Small intestine (tissue), 7 donors: Measurements from ENCODE around the gene PLEKHA6. TPM values are rescaled to one million over a fixed set of nuclear protein-coding genes. Genes with fewer than 3 reads are reported as not detected.

Experiments used
- DNase-seq, 2 donors: peaks; one replicate each; pipeline versions ENCODE4 v3.0.0 to v3.0.0-alpha.2; 2013
- FAIRE-seq: peaks from 2 replicates; lab custom pipeline; 2012; peaks lifted over from hg19 to GRCh38; lab: Jason Lieb, UNC
- H3K27ac ChIP-seq, 3 donors: one replicate each; pipeline ENCODE4 v1.5.1; 2013; ENCODE audit warnings: low read length in 2 of 3, mild to moderate bottlenecking in 2 of 3, control low read depth in 1 of 3, inconsistent platforms in 1 of 3, low read depth in 1 of 3, moderate library complexity in 1 of 3
- H3K27me3 ChIP-seq, 3 donors: one replicate each; pipeline ENCODE4 v1.6.1; 2013; ENCODE audit warnings: low read length in 3 of 3, inconsistent platforms in 1 of 3; ENCODE audit not compliant: control insufficient read depth in 3 of 3, insufficient read depth in 3 of 3
- H3K36me3 ChIP-seq, 3 donors: one replicate each; pipeline ENCODE4 v1.6.1; 2013; ENCODE audit warnings: low read length in 3 of 3, inconsistent platforms in 1 of 3, low read depth in 1 of 3, mild to moderate bottlenecking in 1 of 3, moderate library complexity in 1 of 3; ENCODE audit not compliant: control insufficient read depth in 3 of 3, insufficient read depth in 2 of 3
- H3K4me1 ChIP-seq, 3 donors: one replicate each; pipeline ENCODE4 v1.6.1; 2013; ENCODE audit warnings: low read length in 2 of 3, inconsistent platforms in 1 of 3, low read depth in 1 of 3, mild to moderate bottlenecking in 1 of 3, moderate library complexity in 1 of 3; ENCODE audit not compliant: control insufficient read depth in 3 of 3, insufficient read depth in 2 of 3
- H3K4me3 ChIP-seq, 3 donors: one replicate each; pipeline ENCODE4 v1.5.1; 2013; ENCODE audit warnings: low read length in 3 of 3, control low read depth in 1 of 3, inconsistent platforms in 1 of 3, low read depth in 1 of 3, mild to moderate bottlenecking in 1 of 3, moderate library complexity in 1 of 3
- H3K9me3 ChIP-seq, 2 donors: one replicate each; pipeline ENCODE4 v1.6.1; 2013; ENCODE audit warnings: low read depth in 1 of 2, low read length in 1 of 2; ENCODE audit not compliant: control insufficient read depth in 2 of 2, insufficient read depth in 1 of 2
- WGBS, 3 donors: extraction: QIAGEN DNeasy Blood & Tissue Kit; methylation state at CpG; one replicate each; pipeline ENCODE4 v1.1.7; 2013; 5-methylcytosine and 5-hydroxymethylcytosine counted together
- polyA plus RNA-seq, 4 donors: library from polyadenylated mRNA; stranded (reverse) in 3 of 4; unstranded in 1 of 4; fragments of 200-250 nt in 3 of 4; fragments of 120-200 nt in 1 of 4; gene quantifications; one replicate each; pipeline versions ENCODE4 v1.2.1 to v1.2.3, GENCODE V29; 2013
- donor health status: healthy with polysubstance abuse.
- donor health status: control.
- donor health status: control.
- donor health status: Bipolar disorder and iron deficiency.
- donor health status: healthy.

The PLEKHA6 gene
- polyA plus RNA-seq, 4 donors, result 27.4 to 58.0 (median 38.3) TPM

DNA sequence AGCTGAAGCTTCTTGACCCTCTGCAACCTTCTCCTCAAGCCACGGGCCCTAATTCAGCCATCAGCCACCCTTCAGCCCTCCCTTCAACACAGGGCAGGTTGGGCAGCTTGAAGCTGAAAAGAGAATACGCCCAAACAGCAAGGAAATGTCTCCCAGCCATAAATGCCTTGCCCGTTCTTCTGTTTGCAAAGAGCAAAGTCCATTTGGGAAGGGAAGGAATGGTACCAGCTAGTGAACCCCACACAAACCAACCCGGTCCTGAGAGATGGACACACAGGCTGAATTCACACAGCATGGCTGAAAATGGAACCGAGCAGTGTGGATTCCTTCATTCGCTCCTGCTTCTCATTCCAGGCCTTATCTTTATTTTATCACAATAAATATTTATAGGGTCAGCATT is 11.5 kb downstream of the PLEKHA6 start:
- 7 to 49% (median 29%) methylated on average over 6 of the region's 6 CpGs for whole genome bisulfite sequencing, 3 donors
- Histone ChIP-seq H3K4me3 (no peak overlapping the region), H3K27me3 (no peaks in the 10 kb centered on the region), H3K9me3 (no peaks in the 10 kb centered on the region), H3K27ac (peak overlapping the region; percentile 58 to 70 (median 69)), H3K36me3 (peaks cover 0 to 33% (median 0%) of the 10 kb centered on the region in 3 donors), H3K4me1 (peaks cover 6 to 52% (median 10%) of the 10 kb centered on the region in 3 donors)
- DNase-seq, result peak; percentile 83 to 91
- no peak for FAIRE-seq

DNA sequence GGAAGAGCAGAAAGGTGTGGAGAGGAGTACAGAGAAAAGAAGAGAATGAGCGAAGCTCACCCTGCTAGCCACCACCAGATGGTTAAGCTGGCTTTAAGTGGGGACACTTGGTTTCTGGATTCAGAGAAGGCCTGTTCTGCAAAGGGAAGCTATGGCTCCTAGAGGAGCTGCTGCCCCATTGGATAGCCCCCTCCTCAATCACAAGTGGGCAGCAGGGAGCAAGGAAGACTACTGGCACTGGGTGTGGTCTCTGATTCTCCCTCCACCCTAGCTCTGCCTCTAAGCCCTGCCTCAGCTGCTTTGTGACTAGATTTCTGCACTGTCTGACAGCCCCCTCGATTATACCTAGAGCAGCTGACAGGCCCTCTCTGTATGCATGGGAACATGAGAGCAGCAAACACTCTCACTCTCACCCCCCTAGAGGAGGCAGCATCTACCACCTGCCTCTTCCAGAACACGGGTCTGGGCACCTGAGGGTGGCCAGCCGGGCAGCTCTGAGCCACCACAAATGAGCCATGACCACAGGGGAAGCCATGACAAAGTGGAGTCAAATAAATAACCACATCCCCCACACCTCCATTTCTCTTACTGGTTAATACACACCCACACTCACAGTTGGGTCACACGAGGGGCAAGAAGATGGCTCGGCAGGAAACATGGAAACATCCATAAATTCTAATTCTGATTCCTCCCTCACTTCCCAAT is 13.6 kb downstream of the PLEKHA6 start:
- WGBS, 3 donors, result 71 to 81% (median 76%) methylated on average over 6 of the region's 6 CpGs
- no peaks in the 10 kb centered on the region for H3K9me3 ChIP-seq
- FAIRE-seq (no peak), DNase-seq (no peak)
- H3K27me3 ChIP-seq, result no peaks in the 10 kb centered on the region
- H3K4me1 ChIP-seq, result peaks cover 8 to 54% (median 11%) of the 10 kb centered on the region in 3 donors
- no peak overlapping the region for H3K4me3 ChIP-seq
- peak overlapping the region in 1 of 3 donors; percentile 38 for H3K27ac ChIP-seq
- peaks cover 0 to 34% (median 0%) of the 10 kb centered on the region in 3 donors for H3K36me3 ChIP-seq

DNA sequence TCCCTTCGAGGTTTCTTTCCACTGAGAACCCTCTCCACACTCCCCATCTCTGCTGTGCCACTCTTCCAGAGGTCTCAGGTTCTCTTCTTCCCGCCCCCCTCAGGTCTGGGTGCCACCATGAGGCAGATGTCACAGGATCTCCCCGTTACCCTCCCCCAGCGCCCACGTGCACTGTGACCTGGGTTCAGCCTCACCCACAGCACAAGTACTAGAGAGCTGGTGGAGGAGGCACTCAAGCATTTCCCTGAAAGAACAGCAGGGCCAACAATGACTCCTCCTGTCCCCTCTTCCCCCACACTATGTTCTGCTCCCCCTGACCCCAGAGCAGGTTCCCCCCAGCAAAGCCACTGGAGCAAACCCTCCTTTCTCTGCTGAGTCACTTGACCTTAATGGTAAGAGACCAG is 14.3 kb downstream of the PLEKHA6 start:
- FAIRE-seq, result no peak
- H3K27ac ChIP-seq, result peak overlapping the region in 2 of 3 donors; percentile 1 to 38
- 34 to 68% (median 41%) methylated on average over 5 of the region's 5 CpGs for WGBS, 3 donors

DNA sequence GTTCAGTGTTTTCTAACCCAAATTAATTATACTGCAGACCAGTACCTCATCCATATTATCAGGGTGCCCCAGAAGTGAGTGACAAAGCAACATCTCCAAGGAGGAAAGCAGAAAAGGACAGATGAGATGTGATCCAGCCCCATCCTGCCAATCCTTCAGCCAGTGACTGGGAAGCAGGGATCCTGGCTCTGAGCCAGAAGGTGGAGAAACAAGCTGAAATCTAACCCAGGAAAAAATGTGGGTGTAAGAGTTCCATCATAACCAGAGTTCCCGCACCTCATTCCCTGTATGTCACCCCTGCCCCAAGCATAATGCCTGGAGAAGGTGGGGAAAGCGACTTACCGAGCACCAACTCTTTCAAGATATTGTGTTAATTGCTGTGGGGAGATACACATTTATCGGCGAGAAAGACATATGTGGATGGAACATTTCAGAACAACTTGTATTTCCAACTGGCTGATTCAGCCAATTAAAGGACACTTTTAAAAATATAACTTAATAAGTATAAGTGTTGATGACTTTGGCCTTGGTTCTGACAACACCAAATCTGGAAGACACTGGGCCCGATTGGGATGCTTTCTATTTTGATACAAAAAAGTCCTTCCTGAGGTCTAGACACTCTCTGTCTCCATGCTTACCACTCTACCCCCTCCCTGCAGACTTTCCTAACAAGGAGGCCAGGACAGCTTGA is 14.9 kb downstream of the PLEKHA6 start:
- H3K27ac ChIP-seq, result peak overlapping the region in 1 of 3 donors; percentile 38
- WGBS, 3 donors, result 84 to 86% (median 84%) methylated on average over 6 of the region's 6 CpGs

More for the DNA sequence above, 14.3 kb downstream of the PLEKHA6 start:
- Histone ChIP-seq H3K4me3 (no peak overlapping the region), H3K27me3 (no peaks in the 10 kb centered on the region), H3K4me1 (peaks cover 10 to 54% (median 15%) of the 10 kb centered on the region in 3 donors), H3K9me3 (no peaks in the 10 kb centered on the region), H3K36me3 (peaks cover 0 to 34% (median 0%) of the 10 kb centered on the region in 3 donors)
- DNase-seq, result peak; percentile 45 to 66

DNA sequence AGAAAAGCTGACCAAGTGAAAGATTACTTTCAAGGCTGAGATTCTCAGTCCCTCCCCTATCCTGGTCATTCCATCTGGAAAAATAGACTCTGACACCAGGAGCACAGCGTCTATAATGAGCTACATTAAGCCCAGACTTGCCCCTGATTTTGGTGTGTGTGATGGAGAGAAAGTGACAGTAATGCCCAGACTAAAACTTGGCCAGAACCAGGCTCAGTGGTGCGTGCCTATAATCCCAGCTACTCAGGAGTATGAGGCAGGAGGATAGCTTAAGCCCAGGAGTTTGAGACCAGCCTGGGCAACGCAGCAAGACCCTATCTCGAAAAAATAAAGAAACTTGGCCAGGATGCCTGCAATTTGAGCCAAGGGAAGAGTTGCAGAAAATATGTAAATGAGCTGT is 15.9 kb downstream of the PLEKHA6 start:
- 73 to 76% (median 73%) methylated on average over 4 of the region's 4 CpGs for WGBS, 3 donors
- H3K4me1 ChIP-seq, result peaks cover 10 to 62% (median 15%) of the 10 kb centered on the region in 3 donors

More for the DNA sequence above, 14.9 kb downstream of the PLEKHA6 start:
- Histone ChIP-seq H3K4me3 (no peak overlapping the region), H3K36me3 (peaks cover 0 to 36% (median 0%) of the 10 kb centered on the region in 3 donors), H3K9me3 (no peaks in the 10 kb centered on the region), H3K27me3 (no peaks in the 10 kb centered on the region), H3K4me1 (peaks cover 10 to 59% (median 15%) of the 10 kb centered on the region in 3 donors)
- FAIRE-seq (no peak), DNase-seq (peak in 1 of 2 donors; percentile 46)

DNA sequence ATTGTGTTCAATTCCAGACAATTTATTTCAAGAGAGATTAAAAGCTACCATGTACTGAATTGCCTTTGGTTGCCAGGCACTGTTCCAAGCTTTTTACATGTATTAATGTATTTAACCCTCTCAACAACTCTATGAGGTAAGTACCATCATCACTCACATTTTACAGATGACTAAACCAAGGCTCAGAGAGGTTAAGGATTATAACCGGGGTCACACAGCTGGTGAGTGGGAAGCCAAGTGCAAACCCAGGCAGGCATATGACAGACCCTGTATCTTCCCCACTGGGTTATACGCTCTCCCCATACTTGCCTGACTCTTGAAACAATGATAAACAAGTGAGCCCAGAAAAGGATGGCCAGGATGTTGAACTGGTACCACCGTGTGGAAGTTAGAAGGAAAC is 16.5 kb downstream of the PLEKHA6 start:
- FAIRE-seq (no peak), DNase-seq (no peak)
- Histone ChIP-seq H3K27me3 (no peaks in the 10 kb centered on the region), H3K9me3 (no peaks in the 10 kb centered on the region), H3K4me1 (peaks cover 10 to 62% (median 15%) of the 10 kb centered on the region in 3 donors), H3K4me3 (no peak overlapping the region), H3K36me3 (peaks cover 0 to 32% (median 0%) of the 10 kb centered on the region in 3 donors), H3K27ac (no peak overlapping the region)
- 84 to 92% (median 91%) methylated on average over 3 of the region's 3 CpGs for WGBS, 3 donors

More for the DNA sequence above, 15.9 kb downstream of the PLEKHA6 start:
- no peak overlapping the region for H3K4me3 ChIP-seq
- no peaks in the 10 kb centered on the region for H3K27me3 ChIP-seq
- FAIRE-seq (no peak), DNase-seq (no peak)
- no peaks in the 10 kb centered on the region for H3K9me3 ChIP-seq
- H3K36me3 ChIP-seq, result peaks cover 0 to 32% (median 0%) of the 10 kb centered on the region in 3 donors
- no peak overlapping the region for H3K27ac ChIP-seq

DNA sequence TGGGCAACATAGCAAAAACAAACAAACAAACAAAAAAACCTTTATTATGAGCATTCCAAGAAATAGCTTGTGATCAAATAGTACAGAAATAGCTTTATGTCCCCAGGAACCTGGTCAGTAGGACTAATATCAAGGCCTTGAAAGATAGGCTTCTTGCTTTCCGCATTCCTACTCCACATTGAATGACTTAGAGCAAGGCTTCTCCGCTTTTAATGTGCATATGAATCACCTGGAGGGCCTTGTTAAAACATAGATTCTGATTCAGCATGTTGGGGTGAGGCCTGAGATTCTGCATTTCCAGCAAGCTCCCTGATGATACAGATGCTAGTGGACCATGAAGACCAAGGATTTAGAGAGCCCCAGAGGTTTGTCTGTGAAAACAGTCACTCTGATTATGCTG is 17.4 kb downstream of the PLEKHA6 start:
- FAIRE-seq (no peak), DNase-seq (no peak)
- no peak overlapping the region for H3K4me3 ChIP-seq
- H3K4me1 ChIP-seq, result peaks cover 10 to 63% (median 10%) of the 10 kb centered on the region in 3 donors
- H3K27ac ChIP-seq, result no peak overlapping the region
- 85 to 94% (median 88%) methylated on average over 2 of the region's 2 CpGs for WGBS, 3 donors
- peaks cover 0 to 37% (median 0%) of the 10 kb centered on the region in 3 donors for H3K36me3 ChIP-seq
- H3K9me3 ChIP-seq, result no peaks in the 10 kb centered on the region
- no peaks in the 10 kb centered on the region for H3K27me3 ChIP-seq

DNA sequence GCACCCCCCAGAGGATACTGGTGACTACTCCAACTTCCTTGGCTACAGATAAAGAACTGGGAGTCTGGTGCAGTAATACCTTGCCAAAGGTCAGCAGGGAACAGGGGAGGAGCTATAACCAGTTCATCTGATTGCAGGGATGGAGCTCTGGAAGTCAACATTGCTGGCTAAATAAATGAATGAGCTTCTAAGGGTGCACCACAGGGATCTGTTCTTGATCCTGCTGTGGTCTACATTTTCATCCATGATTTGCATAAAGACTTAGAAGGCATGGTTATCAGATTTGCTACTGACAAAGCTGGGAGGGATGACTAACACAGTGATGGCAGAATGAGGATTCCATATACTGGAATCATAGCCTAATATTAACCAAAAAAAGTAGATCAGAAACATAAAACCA is 18.3 kb downstream of the PLEKHA6 start:
- Histone ChIP-seq H3K4me3 (no peak overlapping the region), H3K9me3 (no peaks in the 10 kb centered on the region), H3K27me3 (no peaks in the 10 kb centered on the region), H3K27ac (no peak overlapping the region), H3K36me3 (peaks cover 0 to 42% (median 0%) of the 10 kb centered on the region in 3 donors), H3K4me1 (peaks cover 10 to 66% (median 10%) of the 10 kb centered on the region in 3 donors)
- no peak for FAIRE-seq
- peak; percentile 76 to 88 for DNase-seq
